GM19468 (cell line): ENCODE measurements around the gene RAPH1.

Source experiments
- ATAC-seq: cut with Tn5 transposase; IDR thresholded peaks from one replicate; pipeline ENCODE4 v1.9.1; 2021; ENCODE audit warnings: mild to moderate bottlenecking, moderate library complexity, moderate number of reproducible peaks; ENCODE audit not compliant: unreplicated experiment; ENCODE audit errors: extremely low read depth

Gene RAPH1

DNA sequence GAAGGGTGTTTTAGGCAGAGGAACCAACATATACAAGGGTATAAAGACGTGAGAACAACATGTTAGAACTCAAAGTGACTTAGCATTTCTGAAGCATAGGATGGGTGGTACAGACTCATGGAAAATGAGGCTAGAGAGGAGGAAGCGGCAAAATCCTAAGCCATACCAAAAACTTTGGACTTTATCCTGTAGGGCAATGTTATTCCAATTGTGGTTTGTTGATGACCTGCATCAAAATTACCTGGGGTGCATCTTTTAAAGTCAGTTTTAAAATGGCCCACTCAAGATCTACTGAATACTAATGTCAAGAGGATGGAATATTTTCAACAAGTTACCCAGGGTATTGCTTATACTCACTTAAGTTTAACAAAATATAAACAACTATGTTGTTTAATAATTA lies 34.8 kb downstream of the RAPH1 start:
- ATAC-seq = no peak

DNA sequence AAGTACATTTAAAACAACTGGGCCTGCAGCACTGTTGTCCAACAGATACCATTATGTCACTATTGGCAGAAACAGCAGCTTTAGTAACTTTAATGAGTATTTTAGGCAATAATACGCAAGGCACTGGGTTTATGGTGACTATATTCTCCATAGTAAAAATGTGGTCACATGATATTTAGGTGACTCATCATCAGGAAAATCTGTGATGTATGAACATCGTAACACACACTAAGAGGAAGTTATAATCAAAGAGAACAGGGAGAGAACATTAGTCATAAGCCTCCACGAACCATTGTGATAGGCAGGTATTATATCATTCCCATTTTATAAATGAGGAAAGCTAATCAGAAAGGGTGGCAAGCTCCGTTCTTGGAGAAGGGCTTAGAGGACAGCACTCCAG lies 36.9 kb downstream of the RAPH1 start:
- no peak for ATAC-seq

DNA sequence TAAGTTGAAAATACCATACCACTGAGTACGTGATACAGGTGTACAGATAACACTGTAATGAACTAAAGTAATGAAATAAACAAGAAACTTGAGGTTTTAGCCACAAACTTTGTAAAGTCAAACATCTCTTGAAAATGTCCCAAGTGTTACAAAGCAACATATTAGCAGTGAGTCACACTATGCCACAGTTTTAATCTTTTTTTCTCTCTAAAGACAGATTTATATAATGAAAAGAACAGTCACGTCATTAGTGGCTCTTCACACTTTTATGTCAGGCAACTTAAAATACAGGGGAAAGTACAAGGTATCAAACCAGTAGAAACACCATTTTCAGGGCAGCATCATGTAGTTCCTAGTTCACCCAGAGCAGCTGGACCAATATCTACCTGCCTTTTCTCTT lies 42.1 kb downstream of the RAPH1 start:
- ATAC-seq = no peak

DNA sequence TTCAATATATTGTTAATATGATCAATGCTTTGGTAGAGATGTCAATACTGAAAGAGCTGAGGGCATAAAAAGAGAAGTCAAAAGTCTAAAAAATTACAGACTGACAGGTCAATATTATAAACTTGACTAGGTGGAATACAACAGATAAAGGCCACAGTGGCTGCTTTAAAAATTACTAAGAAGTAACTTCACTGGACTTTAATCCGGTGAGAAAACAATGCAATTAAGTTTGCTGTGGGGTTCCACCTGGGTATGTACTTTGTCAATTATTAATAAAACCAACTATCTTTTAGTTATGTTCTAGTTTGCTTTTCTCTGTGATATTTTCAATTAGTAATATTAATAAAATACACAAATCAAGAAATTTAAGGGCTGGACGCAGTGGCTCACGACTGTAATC lies 44.7 kb downstream of the RAPH1 start:
- ATAC-seq = no peak

DNA sequence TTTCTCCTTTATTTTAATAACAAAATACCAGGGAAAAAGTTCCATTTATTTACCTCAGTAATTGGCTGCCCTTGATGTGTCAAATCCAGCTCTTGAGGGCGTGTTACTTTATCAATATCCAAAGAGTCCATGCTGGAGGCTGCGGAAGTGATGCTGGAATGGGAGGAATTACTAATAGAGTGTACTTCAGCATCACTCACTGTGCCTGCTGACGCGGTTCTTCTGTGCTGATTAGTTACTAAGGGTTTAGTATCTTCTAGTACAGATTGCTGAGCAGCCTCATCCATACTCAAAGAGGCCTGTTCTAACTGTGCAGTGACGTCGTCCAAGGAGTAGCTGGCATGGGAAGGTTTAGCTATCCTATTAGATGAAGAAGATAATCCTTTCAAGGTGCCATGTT lies 45.6 kb downstream of the RAPH1 start:
- no peak for ATAC-seq

DNA sequence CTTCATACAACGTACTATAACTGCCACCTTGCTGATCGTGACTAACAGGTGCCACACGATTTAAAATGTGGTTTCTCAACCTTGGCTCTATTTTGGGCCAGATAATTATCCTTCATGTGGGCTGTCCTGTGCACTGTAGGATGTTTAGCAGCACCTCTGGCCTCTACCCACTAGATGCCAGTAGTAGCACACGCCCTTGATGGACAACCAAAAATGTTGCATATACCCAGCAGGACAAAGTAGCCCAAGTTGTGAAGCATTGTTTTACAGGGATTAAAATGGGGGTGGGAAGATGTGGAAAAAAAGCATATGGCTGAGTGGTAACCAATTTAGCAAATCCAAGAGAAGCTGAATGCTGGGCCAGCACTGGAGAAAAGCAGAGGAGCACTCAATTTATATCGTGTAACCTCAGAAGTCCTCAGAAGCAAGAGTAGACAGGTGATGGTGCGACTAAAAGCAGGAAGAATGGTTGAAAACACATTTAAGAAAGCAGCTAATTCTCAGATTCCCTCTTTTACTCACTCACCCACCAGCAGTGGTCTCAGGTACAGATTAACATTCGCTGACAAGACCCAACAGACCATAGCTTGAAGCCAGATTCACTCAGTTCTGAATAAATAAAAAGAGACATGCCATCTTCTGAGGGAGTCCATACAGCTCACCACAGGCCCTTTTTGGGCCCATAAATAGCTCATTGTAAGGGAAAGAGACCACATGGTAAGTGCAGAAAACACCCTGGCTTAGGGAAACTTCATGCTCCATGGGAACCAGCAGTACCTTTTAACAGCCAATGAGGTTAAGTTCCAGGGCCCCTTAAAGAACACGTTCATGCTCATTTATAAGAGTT lies 50.6 kb downstream of the RAPH1 start:
- no peak for ATAC-seq

DNA sequence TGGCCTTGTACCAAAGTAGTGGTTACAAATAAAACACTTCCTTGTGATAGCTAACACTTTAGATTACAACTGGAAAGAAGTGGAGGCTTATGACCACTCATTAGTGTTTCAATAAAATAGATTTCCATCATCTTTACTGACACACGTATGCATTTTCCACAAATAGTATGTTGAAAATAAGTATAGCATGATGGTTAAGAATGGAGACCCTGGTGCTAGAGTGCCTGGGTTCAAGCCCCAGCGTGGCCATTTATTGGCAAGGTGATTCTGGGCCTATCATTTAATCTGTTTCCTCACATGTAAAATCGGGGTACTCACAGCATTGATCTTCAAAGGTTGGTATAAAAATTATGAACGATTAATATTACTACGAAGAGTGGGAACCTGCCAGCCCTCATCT lies 54.5 kb downstream of the RAPH1 start:
- no peak for ATAC-seq

DNA sequence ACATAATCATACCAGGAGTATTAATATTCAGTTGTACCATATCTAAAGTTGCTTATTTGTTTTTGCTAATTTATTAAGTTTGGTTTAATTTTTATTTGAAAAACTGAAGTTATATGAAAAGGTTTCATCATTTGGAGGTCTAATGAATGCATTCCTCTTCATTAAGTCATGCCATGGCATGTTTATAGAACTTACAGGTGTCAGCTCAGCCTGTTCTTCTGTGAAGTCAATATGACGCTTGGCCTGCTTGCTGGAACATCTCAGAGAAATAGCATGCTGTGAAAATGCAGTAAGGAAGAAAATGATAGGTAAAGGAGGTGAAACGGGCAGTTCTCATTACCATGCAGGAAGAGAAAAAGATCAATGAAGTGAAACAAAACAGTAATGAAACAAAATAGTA lies 58.2 kb downstream of the RAPH1 start:
- ATAC-seq = no peak

DNA sequence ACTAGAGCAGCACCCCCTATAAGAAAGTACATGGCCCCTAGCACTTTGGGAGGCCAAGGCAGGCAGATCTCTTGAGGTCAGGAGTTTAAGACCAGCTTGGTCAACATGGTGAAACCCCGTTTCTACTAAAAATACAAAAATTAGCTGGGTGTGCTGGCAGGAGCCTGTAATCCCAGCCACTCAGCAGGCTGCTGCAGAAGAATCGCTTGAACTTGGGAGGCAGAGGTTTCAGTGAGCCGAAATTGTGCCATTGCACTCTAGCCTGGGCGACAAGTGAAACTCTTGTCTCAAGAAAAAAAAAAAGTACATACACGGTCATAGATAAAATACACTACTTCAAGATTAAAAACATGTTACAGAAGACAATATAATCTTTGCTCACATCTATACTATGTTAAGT lies 63.8 kb downstream of the RAPH1 start:
- no peak for ATAC-seq

DNA sequence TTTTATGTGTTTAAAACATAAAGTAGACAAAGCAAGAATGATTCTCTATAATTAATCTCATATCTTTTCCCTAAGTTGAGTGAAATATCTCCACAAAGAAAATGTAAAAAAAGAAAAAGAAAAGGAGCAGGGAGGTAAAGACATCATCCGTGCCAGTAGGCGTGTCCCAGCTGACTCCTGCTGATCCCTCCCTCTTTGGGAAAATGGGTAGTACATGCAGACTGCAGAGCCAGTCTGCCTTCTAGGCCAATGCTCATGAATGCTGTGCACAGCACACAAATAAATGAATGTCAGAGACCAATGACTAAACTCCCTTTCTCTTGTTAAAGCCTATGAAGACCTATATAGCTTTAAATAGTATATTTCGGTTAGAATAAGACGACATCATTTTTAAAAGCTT lies 64.7 kb downstream of the RAPH1 start:
- no peak for ATAC-seq

DNA sequence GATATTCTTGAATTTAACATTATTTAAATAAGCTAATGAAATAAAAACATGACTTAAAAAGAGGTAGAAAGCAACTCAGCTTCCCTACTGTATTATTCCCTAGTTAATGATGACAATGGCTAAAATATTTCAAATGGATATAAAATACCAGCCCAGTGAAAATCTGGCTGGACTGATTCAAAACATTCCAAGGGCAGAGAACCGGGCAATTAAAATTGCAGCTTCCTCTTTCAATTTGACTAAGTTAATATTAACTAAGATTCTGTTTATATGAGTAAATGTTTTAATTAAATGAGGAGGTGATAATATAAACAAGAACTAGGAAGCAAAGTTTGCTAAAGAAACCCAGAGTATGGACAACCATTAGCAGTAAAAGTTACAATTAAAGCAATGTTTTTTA lies 65.6 kb downstream of the RAPH1 start:
- ATAC-seq = no peak

DNA sequence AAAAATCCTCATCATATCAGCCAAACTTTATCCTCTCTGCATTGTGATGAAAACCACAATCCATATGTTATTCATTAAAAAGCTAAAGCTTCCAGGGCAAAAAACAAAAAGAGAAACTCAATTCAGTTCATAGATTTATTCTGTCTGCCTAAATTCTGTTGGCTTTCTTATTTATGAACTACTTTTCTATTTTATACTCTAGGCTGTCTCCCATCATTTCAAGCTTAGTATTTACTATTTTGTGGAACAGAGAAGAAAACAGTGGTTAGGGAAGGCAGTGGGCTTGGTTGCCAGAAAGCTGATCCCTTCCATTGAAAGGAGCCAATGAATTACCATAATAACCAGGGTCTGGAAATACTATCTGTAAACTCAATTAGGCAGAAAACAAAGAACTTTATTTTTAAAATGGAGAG lies 71.8 kb downstream of the RAPH1 start:
- ATAC-seq = no peak

DNA sequence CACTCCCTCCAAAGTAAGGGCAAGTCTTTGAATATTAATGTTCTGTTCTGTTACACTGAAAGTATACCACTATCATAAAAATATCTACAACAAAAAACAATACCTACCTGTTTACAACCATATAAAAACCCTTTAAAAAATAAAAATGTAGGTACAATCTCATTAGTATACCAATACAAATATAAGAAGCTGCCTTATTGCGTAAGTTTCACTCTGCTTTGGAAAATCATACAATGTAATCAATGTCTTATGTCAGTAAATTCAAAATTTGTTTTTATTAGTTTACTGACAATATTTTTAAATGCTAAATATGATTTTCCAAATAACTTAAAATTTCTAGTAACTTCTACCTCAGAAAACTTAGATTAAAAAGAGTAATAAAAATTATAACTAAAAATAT lies 72.8 kb downstream of the RAPH1 start:
- no peak for ATAC-seq

DNA sequence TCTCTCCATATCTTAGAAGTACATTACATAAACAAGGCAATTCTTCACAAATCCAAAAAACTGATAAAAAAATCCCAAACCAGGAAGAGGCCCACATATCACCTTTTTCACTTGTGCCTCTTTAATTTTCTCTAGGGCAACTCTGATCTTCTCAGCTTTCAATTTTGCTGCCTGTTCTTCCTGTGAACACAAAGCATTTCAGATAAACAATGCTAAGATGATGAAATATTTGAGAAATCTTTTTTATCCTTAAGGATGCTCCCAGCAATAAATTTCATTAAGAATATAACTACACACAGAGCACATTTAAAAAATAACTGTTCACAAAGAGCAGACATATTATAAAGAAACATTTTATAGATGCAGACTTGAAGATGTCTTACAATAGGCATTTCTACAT lies 73.4 kb downstream of the RAPH1 start:
- no peak for ATAC-seq

DNA sequence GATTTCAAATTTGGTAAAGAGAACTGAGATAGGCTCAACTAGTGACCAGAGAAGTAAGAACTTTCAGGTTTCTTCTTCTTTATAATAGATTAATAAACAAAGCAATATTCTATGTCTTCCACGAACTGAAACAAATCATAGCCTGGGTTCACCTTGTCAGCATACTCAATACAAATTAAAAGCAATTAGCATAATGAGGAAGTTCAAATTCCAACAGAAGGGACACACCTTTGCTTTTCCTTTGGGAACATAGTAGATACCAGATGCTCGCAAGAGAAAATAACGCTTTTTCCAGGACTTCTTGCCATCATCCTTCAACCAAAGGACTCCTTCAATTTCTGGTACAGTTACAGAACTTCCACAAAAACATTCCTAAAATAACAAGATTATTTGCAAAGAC lies 79.9 kb downstream of the RAPH1 start:
- ATAC-seq = no peak

DNA sequence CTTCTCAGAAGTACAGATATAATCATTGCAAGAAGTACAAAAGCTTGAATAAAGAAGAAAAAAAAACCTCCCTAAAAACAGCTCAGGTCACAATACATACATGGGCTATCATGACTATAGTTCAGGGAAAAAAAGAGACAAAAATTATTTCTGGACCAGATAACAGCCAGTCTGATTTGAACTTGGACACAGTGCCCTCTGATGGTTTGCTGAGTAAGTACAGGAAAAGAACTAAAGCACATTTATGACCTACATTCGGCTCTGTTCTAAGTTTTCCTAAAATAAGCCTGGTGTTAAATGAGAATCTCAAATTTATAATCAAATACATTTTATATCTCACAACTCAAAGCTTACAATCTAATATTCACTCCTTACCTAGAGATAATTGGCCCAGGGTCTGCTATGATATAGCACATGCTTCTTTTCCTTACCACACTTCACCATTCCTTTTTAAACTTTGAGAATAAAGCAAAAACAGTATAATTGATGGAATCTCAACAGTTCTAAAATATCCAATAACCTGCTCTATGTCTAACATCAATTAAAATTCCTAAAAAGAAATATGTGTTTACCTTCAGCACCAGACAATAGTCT lies 81.1 kb downstream of the RAPH1 start:
- ATAC-seq = no peak

DNA sequence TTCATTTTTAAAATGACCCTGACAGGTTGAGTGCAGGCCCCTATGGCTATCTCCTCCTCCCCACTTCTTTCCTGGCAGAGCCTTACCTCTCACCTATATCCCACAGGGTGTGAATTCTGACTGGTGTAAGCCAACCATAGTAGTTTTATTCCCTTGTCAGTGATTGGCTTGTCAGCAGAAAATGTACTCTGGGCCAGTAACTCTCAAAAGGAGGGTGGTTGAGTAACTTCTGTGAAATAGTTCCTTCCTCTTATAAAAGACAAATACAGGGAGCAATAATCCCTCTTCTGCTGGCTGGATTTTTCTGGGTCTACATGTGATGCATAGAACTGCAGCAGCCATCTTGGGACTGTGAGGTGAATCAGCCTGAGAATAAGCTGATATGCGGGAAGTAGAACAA lies 83.4 kb downstream of the RAPH1 start:
- no peak for ATAC-seq

DNA sequence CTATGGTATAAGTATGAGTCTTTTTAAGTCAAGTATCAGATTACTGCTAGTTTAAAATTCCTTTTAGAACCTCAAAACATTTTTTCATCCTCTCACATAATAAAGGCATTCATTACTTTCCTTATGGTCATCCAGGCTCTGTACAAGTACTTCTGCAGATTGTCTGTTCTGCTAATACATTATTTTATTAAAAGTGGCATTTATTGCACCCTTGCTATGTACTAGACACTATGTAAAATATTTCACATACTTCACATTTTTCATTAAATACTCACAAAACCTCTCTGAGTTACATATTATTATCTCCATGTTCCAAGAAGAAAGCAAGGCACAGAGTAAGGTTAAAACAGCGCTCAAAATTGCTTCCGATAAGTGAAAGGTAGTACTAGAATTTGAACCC lies 84.1 kb downstream of the RAPH1 start:
- no peak for ATAC-seq

DNA sequence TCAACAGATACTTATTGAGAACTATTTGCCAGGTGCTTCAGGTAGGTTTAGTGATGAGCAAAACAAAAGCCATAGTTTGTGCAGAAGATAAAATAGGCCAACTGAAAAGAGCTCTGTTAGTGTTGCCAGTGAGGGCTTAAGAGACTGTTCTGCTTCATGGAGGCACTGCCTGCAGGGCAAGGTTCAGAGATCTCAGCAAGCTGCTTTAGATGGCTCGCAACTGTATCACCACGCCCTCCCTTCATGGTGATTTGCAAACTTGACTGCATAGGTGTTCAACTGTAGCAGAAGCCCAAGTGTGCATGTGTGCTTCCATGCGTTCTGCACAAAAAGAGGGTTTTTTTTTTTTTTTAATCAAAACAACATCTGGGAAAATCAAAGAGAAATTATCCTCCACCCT lies 84.5 kb downstream of the RAPH1 start:
- no peak for ATAC-seq

DNA sequence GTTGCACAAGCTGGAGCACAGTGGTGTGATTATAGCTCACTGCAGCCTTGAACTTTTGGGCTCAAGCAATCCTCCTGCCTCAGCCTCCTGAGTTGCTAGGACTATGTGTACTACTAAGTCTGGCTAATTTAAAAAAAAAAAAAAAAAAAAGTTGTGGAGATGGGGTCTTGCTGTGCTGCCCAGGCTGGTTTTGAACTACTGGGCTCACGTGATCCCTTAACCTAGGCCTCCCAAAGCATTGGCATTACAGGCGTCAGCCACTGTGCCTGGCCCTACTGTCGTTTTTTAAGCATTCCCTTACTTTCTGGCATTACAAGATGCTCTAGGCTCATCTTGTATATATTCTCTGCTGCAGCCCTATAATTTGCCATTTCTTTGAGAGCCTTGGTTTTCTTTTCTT lies 88.3 kb downstream of the RAPH1 start:
- no peak for ATAC-seq

DNA sequence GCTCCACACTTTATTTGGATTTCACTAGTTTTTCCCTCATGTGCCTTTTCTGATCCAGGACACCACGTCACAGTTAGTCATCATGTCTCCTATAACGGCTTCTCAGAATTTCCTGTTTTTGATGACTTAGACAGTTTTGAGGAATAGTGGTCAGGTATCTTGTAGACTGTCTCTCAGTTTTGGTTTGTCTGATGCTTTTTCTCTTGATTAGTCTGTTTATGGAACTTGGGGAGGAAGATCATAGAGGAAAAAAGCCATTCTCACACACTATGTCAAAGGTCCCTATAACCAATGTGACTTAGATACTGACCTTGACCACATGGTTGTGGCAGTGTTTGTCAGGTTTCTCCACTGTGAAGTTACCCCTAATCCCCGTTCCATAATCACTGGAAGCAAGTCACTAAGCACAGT lies 89.0 kb downstream of the RAPH1 start:
- ATAC-seq = no peak

DNA sequence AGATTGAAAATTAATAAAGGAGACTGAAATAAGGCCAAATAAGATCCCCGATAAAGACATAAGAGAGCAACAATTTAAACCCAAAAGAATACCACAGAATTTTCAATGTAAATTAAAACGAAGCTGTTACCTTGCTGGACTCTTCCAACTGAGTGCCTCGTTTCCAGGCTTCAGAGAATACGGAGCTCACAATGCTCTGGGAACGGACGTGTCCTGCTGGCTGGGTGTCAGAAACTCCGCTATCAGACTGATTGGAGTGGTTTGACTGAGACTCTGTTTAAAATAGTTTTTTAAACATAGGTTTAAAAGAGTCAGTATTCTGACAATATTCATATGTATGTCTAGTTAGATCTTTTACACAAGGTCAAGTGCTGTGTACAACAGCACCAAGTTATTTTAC lies 90.4 kb downstream of the RAPH1 start:
- ATAC-seq = no peak
